Measurements from ENCODE around the gene APBB2.

Gene APBB2

DNA sequence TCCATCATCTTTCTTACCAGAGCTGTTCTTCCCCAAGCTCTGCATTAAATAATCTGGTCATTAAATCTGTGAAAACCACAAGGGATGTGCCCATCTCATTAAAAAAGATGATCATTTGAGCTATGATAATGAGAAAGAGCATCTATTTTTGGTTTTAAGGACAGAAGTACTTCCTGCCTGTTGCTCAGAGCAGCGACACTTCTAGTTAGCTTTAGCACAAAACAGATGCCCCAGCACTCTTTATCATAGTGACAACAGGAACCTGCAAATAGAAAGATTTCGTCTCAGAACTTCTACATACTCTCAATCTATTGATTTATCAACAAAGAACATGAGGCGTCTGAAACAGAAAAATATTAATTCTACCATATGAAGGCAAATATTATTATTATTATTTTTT is 140.1 kb downstream of the APBB2 start:
- no peak for DNase-seq (ENCODE audit: extremely low spot score)
- CTCF ChIA-PET = interaction anchor here (1.5 kb wide), 1 partner anchor 14 kb away, joined by 3 read pairs; no protein-coding TSS in a partner anchor
- TF ChIP-seq, protein P1, sequence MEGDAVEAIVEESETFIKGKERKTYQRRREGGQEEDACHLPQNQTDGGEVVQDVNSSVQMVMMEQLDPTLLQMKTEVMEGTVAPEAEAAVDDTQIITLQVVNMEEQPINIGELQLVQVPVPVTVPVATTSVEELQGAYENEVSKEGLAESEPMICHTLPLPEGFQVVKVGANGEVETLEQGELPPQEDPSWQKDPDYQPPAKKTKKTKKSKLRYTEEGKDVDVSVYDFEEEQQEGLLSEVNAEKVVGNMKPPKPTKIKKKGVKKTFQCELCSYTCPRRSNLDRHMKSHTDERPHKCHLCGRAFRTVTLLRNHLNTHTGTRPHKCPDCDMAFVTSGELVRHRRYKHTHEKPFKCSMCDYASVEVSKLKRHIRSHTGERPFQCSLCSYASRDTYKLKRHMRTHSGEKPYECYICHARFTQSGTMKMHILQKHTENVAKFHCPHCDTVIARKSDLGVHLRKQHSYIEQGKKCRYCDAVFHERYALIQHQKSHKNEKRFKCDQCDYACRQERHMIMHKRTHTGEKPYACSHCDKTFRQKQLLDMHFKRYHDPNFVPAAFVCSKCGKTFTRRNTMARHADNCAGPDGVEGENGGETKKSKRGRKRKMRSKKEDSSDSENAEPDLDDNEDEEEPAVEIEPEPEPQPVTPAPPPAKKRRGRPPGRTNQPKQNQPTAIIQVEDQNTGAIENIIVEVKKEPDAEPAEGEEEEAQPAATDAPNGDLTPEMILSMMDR (IDR thresholded peaks at IDR 0.05; ENCODE audit: control extremely low read depth, extremely low read depth, low read depth, missing control alignments) = no peak
- POLR2A ChIA-PET = no interaction called here

DNA sequence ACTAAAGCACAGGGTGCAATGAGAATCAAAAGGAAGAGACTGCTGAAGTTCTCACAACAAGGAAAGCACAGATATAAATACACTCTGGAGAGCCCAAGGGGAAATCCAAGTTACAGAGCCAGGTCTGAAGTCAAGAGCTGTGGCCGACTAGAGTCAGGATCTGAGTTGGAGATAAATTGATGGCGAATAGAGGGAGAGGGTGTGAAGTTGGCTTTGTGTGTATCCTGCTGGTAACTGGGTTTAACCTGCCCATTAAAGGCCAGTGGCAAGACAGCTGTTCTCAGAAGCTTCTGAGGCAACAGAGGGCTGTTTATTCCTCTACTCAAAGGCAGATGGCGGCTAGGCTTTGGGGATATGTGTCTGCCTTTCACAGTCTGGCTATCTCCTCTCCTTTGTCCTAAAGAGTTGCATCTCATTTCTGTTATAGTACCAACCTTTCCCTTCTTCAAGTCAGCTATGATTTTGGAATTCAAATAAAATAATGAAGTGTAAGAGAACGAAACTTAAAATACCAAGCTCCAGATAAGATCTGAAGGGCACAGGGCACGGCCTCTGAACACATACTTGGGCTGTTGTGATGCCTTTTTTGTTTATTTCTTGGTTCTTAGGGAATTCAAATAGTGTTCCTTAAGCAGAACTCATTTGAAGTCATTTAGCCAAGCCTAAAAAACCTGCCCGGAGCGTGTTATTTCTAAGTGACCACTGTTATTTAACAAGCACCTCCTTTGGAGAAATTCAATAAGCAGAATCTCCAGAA is 142.1 kb downstream of the APBB2 start:
- DNase-seq (ENCODE audit: extremely low spot score) = no peak
- ChIA-PET CTCF (interaction anchor here (1.2 to 1.4 kb wide), 2 partner anchors 8 to 15 kb away, joined by 3 to 5 read pairs; no protein-coding TSS in a partner anchor), POLR2A (interaction anchor here (0.5 kb wide), 1 partner anchor 21 kb away, joined by 3 read pairs; no protein-coding TSS in a partner anchor)
- TF ChIP-seq, protein P1 (IDR thresholded peaks at IDR 0.05; ENCODE audit: control extremely low read depth, extremely low read depth, low read depth, missing control alignments) = no peak

DNA sequence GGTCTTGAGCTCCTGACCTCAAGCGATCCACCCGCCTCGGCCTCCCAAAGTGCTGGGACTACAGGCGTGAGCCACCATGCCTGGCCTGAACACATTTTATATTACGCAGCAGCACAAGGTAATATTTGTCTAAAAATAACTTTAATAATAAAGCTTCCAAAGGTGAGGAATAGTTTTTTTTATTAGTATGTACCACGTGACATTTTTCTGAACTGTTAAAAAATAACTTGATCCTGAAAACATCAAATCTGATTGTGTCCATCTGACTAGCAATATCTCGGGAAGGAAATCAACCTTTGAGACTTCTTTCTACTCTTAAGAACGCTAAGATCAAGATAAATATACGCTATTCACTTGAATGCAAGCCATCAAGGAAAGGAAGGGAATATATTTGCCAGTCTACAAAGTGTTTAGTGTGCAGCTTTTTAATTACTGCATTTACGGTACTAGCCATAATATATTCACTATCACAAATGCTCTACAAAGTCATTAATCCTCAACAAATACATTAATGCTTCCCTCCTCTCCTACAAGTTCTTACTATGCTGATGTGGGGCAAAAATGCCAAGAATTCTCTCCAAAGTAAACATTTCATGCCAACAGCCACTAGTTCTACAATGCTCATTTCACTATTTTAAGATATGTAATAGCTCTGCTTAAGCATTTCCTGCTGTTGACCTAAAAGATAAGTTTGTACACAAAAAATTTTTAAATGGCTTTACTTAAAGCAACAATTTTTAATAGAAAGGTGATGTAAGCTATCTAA is 143.6 kb downstream of the APBB2 start:
- no peak for DNase-seq (ENCODE audit: extremely low spot score)
- TF ChIP-seq, protein P1 (IDR thresholded peaks at IDR 0.05; ENCODE audit: control extremely low read depth, extremely low read depth, low read depth, missing control alignments) = no peak
- CTCF ChIA-PET = interaction anchor here (0.7 kb wide), 1 partner anchor 16 kb away, joined by 4 read pairs; no protein-coding TSS in a partner anchor
- POLR2A ChIA-PET = no interaction called here

DNA sequence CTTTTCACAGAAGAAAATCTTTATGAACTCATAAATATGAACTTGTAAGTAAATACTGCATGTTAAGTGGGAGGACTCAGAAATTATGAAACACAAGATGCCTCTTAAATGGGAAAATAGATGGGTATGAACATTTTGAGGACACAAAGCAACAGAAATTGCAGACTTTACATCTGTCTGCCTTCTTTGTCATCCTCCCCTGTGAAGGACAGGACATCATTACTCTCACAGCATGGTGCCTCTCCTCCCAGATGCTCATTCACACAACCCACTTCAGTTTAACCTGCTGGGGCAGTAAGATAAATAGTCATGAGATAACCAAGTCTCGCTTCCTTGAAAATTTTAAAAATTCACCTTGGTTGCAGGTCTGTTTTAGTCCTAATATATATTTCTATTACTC is 144.5 kb downstream of the APBB2 start:
- CTCF ChIA-PET = no interaction called here
- POLR2A ChIA-PET = no interaction called here
- TF ChIP-seq, protein P1 (IDR thresholded peaks at IDR 0.05; ENCODE audit: control extremely low read depth, extremely low read depth, low read depth, missing control alignments) = no peak
- DNase-seq (ENCODE audit: extremely low spot score) = no peak

DNA sequence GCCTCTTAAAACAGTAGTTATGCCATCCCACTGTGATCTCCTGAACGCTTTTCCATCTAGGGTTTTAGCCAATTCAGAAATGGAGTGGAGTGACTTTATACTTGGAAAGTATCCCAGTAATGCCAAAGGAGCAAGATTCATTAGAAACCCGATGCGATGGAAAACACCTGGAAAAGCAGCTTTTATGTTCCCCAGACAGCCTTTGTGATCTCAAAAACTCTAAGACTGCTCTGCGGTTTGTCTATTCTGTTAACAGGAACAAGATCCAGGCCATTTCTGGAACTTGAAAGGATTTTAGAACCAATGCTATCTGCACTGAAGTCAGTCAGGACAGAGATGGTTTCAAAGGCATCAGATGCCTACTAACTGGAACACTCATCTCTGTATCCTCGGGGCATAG is 145.1 kb downstream of the APBB2 start:
- POLR2A ChIA-PET = no interaction called here

DNA sequence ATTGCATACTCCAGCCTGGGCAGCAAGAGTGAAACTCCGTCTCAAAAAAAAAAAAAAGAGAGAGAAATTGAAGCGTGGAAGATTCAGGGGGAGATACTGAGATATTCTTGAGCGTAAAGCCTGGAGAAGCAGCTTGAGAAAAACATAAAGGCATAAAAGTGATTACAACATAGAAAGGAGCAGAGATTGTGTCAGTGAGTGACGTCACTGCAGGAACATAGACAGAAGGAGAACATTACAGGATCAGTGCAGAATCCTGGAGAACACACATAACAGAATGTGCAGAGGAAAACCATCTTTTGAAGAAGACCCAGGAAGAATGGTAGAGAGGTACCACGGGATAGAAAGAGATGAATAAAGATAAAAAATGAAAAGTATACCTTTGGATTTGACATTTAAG is 147.0 kb downstream of the APBB2 start:
- CTCF ChIA-PET = no interaction called here
- DNase-seq (ENCODE audit: extremely low spot score) = no peak
- TF ChIP-seq, protein P1 (IDR thresholded peaks at IDR 0.05; ENCODE audit: control extremely low read depth, extremely low read depth, low read depth, missing control alignments) = no peak
- POLR2A ChIA-PET = no interaction called here

More for the DNA sequence above, 145.1 kb downstream of the APBB2 start:
- TF ChIP-seq, protein P1 (IDR thresholded peaks at IDR 0.05; ENCODE audit: control extremely low read depth, extremely low read depth, low read depth, missing control alignments) = no peak
- CTCF ChIA-PET = interaction anchor here (1.0 kb wide), 1 partner anchor 24 kb away, joined by 3 read pairs; no protein-coding TSS in a partner anchor
- DNase-seq (ENCODE audit: extremely low spot score) = no peak

All from GM10248 (cell line).